ENCODE data around the gene MROH2A.
"Not testable (repeated sequence)": the region's sequence is repeated elsewhere in the genome, so short reads cannot be mapped to it uniquely, and the experiment has no call there.

Gene MROH2A, protein sequence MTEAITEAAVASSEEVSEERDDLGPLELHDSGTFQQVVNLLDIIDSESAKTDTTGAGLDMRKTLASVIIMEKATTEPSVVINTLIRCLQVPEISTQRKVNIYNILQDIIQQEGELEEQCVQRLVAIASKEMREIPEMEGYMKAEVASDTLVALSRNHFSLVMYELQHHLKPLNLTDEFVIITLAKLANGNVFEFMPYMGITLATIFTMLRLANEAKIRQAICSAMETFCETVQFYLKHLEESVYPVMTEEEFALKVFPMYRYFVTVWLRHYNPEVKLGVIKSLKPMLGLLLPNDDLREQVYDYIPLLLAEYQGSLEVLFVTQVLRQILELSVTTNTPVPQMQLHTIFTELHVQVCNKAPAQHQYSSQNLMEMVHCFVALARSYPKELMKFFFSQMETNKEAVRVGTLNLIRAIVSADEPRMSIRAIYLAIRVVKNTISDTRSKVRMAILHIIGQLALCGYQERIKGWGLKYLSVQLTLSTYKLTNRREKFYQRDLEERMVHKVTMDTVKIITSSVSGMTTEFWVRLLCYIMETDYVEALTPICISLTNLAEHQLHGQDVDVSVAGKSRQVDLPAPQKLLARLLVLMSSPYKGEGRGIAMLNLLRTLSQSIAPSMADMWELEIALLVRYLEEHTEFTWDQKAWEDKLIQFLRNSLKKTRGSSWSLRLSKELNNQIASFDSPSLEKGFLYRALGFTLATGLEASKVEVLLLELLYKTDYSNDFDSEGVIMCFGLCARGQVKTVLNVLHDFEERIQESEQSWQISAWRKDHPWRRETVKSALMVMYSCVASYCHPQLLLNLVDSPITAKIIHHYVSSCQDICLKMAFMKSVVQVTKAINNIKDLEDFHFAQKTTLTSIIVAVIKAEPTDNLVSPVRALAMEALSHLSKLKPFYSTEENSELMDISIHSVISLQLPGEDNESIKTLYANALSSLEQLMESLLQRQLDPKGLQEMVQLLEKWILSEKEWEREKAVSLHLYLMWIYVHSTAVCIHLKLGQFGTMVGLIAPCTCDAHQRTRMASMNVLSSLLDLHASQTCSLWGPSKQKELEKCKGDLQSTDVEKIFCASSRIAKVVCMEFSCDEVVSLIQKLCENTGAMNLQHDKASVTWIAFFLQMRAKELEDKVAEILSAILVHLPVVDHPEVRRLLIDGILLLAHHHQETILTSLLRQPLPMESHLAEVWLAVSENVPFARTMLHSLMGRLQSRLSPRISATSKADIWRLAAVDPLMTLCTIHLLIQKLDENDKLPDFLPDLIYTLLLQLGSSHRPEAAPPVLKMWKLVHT (N-terminal part only)

DNA sequence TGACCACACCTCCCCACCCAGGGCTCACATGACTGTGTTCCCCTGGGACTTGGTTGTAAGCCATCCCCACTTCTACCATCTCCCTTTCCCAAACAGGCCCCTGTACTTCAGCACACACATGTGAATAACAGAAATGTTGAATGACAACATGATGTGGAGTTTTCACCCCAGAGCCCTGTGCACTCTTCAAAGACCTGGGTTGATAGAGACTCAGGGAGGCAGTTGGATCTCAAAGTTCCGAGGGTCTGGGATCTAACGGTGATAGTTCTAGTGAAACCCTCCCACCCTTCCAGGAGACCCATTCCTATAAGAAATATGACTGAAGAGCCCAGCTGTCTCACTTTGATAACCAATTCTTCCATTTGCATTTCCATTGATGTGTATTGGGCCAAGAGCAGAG, at the start of gene MROH2A:
Gene MROH2A (plus strand): TSS at position 301 of the 400 bp plus-strand sequence. CDS start 1,029 bp downstream, outside the sequence.
- no peak for DNase-seq

DNA sequence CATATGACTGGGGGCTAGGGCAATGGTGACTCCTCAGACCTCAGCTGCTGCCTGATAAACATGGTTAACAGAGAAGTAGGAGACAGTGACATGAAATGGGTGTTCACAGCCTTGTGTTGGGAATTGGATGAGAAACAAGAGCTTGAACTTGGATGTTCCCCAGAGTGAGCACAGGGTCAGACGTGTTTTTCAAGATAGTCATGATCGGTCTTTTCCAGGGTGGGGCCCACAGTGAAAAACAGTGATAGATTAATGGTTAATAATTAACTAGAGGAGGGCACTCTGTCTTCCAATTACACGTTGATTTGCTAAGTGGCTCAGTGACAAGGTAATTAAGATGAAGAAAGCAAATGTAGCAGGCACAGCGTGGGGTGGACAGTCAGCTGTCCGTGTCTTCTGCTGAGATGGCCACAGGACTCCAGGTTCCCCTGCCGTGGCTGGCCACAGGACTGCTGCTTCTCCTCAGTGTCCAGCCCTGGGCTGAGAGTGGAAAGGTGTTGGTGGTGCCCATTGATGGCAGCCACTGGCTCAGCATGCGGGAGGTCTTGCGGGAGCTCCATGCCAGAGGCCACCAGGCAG, 49.3 kb upstream of the MROH2A start, which contains the start of gene UGT1A3:
Gene UGT1A3 (plus strand): TSS at position 320 of the 579 bp plus-strand sequence. CDS start 85 bp downstream, at position 405.
- DNase-seq, result no peak

DNA sequence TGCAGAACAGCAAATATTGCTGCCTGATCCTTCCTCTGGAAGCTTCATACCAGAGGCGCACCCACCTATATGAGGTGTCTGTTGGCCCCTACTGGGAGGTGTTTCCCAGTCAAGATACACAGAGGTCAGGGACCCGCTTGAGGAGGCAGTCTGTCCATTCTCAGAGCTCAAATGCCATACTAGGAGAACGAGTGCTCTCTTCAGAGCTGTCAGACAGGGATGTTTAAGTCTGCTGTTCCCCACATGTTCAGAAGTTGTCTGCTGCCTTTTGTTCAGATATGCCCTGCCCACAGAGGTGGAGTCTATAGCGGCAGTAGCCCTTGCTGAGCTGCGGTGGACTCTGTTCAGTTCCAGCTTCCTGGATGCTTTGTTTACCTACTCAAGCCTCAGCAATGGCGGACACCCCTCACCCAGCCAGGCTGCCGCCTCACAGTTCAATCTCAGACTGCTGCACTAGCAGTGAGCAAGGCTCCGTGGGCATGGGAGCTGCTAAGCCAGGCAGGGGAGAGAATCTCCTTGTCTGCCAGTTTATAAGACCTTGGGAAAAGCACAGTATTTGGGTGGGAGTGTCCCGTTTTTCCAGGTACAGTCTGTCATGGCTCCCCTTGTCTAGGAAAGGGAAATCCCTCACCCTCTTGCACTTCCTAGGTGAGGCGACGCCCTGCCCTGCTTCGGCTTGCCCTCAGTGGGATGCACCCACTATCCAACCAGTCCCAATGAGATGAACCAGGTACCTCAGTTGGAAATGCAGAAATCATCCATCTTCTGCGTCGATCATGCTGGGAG, 41.1 kb upstream of the MROH2A start:
- DNase-seq, result not testable (repeated sequence)

DNA sequence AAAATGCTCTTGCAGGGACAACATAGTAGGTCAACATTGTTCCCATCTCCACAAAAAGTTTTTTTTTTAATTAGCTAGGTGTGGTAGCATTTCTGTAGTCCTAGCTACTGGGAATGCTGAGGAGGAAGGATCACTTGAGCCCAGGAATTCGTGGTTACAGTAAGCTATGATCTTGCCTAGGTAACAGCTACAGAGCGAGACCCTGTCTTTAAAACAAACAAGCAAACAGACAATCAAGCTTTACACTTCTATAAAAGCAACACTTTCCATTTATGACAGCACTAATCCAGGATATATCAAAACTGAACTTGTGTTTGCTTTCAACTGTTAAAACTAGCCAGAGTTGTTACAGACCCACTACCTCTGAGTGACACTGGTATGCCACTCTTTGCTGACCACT, 37.3 kb upstream of the MROH2A start:
- DNase-seq, result no peak

DNA sequence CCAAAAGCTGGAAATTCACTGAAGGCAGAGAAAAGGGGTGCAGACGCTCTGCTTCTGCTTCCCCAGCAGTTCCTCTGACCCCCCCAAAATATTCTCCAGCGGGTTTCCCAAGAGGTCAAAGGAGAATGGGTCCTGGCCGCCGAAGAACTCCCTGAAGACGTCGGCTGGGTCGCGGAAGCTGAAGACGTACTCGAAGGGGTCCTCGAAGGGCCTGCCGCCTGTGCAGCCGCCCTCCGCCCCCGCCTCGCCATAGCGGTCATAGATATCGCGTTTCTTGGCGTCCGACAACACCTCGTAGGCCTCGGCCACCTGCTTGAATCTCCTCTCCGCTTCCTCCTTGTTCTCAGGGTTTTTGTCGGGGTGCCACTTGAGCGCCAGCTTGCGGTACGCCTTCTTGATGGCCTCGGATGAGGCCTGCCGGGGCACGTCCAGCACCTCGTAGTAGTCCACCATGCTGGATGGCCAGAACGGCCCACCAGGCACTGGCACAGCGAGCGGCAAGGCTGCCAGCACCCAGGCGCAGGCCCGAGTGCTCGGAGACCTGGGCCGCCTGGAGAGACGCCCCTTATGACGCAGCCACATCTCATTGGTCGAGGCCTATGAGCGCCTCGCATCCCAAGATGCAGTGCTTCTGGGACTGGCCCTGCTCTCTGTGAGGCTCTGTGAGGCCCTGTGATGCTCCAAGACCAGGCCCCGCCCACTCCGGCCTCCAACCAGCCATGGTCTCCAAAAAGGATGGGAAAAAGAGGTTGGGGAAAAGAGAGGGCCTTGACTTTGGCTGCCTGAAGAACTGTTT, 34.5 kb upstream of the MROH2A start:
- no peak for DNase-seq

DNA sequence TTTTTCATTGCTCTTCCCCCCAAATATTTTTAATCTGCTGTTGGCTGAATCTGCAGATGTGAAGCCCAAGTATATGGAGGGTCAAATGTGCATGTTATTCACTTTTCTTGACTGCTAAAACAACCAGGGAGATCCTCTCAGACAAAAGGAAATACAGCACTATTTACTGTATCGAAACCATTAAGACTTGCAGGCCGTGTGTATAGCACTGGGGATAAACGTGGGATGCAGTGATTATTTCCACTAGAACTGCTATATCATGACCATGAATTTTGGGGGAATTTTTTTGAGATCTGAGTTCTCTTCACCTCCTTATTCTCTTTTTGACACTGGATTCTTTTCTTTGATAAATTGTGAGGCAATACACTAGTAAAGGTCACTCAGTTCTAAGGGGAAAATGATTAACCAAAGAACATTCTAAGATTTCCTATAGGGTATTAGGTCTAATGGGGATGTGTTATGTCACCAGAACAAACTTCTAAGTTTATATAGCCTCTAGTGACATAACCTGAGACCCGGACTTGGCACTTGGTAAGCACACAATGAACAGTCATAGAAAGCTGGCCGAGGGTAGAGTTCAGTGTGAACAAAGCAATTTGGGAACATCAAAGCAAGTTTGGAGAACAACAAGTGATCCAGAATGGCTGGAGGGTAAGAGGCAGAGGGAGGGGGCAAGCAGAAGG, 32.9 kb upstream of the MROH2A start:
- DNase-seq, result no peak

DNA sequence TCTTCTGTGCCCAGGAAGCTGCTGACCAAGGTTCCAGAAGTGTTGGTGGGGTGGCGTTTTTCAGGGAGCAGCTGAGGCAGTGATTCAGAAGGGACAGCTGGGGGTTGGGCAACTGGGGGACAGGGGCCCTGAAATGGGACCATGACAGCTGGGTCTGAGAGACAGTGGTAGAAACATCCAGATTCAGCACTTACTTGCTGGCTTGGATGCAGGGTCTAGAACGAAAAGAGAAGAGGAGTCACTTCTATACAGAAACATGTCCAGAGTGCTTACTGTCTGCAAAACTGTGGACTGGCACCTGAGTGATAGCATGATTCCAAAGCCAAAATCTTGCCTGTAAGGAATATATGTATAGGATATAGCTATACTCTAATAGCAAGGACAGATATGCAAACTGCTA, 32.3 kb upstream of the MROH2A start:
- not testable (repeated sequence) for DNase-seq

DNA sequence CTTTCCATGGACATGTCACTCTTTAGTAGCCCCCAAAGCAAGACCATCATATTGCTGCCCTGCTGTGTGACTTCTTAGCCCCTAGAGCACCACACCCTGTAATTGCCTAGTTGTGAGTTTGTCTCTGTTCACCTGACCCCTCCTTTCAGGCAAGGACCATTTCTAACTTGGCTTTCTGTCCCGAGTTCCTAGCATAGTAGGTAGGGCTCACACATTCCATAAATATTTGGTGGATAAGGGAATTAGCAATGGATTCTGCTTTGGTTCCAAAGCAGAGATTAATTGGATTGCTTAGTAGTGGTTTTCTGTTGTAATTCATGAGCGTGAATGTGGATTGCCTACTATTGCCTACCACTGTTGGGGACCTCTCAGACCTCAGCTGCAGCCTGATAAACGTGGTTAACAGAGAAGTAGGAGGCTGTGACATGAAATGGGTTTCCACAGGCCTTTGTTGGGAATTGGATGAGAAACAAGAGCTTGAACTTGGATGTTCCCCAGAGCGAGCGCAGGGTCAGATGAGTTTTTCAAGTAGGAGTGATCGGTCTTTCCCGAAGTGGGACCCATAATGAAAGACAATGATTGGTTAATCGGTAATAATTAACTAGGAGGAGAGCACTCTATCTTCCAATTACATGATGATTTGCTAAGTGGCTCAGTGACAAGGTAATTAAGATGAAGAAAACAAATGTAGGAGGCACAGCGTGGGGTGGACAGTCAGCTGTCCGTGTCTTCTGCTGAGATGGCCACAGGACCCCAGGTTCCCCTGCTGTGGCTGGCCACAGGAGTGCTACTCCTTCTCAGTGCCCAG, 31.5 kb upstream of the MROH2A start:
- DNase-seq, result no peak

DNA sequence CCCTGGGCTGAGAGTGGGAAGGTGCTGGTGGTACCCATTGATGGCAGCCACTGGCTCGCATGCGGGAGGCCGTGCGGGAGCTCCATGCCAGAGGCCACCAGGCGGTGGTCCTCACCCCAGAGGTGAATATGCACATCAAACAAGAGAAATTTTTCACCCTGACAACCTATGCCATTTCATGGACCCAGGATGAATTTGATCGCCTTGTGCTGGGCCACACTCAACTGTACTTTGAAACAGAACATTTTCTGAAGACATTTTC, 30.9 kb upstream of the MROH2A start:
- no peak for DNase-seq

DNA sequence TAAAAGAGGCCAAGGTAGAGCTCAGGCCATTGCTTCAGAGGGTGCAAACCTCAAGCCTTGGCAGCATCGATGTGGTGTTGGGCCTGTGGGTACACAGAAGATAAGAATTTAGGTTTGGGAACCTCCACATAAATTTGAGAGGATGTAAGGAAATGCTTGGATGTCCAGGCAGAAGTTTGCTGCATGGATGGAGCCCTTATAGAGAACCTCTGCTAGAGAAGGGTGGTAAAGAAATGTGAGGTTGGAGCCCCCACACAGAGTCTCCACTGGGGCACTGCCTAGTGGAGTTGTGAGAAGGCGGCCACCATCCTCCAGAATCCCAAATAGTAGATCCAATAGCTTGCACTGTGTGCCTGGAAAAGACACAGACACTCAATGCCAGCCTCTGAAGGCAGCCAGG, 27.4 kb upstream of the MROH2A start:
- not testable (repeated sequence) for DNase-seq

DNA sequence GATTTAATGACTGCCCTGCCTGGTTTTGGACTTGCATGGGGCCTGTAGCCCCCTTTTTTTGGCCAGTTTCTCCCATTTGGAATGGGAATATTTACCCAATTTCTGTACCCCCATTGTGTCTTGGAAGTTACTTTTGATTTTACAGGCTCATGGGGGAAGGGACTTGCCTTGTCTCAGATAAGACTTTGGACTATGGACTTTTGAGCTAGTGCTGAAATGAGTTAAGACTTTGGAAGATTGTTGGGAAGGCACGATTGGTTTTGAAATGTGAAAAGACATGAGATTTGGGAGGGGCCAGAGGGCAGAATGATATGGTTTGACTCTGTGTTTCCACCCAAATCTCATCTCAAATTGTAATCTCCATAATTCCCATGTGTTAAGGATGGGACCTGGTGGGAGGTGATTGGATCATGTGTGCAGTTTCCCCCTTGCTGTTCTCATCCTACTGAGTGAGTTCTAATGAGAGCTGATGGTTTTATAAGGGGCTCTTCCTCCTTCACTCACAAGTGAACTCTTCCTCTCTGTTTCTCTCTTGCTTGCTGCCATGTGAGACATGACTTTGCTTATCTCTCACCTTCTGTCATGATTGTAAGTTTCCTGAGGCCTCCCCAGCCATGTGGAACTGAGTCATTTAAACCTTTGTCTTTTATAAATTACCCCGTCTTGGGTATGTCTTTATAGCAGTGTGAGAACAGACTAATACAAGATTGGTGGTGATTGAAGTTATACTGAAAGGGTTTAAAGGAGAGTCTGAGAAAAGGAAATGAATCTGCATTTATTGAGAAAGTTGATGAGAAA, 26.7 kb upstream of the MROH2A start:
- not testable (repeated sequence) for DNase-seq

DNA sequence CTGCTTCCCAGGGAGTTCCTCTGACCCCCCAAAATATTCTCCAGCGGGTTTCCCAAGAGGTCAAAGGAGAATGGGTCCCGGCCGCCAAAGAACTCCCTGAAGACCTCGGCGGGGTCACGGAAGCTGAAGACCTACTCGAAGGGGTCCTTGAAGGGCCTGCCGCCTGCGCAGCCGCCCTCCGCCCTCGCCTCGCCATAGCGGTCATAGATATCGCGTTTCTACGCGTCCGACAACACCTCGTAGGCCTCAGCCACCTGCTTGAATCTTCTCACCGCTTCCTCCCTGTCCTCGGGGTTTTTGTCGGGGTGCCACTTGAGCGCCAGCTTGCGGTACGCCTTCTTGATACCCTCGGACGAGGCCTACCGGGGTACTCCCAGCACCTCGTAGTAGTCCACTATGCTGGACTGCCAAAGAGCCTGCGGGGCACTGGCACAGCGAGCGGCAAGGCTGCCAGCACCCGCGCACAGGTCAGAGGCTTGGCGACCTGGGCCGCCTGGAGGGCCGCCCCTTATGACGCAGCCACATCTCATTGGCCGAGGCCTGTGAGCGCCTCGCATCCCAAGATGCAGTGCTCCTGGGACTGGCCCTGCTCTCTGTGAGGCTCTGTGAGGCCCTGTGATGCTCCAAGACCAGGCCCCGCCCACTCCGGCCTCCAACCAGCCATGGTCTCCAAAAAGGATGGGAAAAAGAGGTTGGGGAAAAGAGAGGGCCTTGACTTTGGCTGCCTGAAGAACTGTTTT, 23.1 kb upstream of the MROH2A start:
- no peak for DNase-seq

DNA sequence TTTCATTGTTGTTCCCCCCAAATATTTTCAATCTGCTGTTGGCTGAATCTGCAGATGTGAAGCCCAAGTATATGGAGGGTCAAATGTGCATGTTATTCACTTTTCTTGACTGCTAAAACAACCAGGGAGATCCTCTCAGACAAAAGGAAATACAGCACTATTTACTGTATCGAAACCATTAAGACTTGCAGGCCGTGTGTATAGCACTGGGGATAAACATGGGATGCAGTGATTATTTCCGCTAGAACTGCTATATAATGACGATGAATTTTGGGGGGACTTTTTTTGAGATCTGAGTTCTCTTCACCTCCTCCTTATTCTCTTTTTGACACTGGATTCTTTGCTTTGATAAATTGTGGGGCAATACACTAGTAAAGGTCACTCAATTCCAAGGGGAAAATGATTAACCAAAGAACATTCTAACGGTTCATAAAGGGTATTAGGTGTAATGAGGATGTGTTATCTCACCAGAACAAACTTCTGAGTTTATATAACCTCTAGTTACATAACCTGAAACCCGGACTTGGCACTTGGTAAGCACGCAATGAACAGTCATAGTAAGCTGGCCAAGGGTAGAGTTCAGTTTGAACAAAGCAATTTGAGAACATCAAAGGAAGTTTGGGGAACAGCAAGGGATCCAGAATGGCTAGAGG, 21.6 kb upstream of the MROH2A start:
- DNase-seq, result no peak

DNA sequence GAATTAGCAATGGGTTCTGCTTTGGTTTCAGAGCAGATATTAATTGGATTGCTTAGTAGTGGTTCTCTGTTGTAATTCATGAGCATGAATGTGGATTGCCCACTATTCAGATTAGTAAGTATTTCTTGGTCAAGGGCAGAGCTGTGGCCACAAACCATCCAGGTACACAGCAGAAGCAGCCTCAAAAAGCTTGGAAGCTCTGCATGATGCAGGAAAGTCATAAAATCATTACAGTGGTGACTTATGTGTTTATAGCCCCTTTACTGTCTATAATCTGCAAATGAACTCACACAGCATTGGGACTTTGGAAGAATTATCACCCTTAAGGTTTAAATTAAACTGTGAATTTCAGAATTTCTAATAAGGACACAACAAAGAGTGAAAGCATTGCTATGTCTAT, 20.0 kb upstream of the MROH2A start:
- no peak for DNase-seq

DNA sequence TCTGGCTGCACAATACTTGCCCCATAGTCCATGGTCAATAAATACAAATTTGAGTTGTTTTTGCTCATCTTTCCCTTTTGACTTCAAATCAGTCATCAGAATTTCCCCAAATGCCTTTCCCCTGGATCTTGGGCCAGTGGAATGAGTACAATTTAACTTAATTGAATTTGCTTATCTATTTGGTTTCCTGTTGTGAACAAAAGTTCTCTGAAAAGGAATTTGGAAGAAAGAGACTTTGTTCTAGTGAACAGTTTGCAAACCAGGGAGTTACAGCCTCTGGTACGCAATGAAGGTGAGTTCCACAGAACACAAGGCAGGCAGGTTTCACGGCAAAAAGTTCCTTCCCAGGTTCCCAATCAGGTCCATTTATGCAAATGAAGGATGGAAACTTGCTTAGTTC, 19.3 kb upstream of the MROH2A start:
- no peak for DNase-seq

DNA sequence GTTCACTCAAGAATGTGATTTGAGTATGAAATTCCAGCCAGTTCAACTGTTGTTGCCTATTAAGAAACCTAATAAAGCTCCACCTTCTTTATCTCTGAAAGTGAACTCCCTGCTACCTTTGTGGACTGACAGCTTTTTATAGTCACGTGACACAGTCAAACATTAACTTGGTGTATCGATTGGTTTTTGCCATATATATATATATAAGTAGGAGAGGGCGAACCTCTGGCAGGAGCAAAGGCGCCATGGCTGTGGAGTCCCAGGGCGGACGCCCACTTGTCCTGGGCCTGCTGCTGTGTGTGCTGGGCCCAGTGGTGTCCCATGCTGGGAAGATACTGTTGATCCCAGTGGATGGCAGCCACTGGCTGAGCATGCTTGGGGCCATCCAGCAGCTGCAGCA, 18.1 kb upstream of the MROH2A start, which contains the start of gene UGT1A1:
Gene UGT1A1 (plus strand): TSS at position 228 of the 400 bp plus-strand sequence. CDS start 18 bp downstream, at position 246.
- no peak for DNase-seq

DNA sequence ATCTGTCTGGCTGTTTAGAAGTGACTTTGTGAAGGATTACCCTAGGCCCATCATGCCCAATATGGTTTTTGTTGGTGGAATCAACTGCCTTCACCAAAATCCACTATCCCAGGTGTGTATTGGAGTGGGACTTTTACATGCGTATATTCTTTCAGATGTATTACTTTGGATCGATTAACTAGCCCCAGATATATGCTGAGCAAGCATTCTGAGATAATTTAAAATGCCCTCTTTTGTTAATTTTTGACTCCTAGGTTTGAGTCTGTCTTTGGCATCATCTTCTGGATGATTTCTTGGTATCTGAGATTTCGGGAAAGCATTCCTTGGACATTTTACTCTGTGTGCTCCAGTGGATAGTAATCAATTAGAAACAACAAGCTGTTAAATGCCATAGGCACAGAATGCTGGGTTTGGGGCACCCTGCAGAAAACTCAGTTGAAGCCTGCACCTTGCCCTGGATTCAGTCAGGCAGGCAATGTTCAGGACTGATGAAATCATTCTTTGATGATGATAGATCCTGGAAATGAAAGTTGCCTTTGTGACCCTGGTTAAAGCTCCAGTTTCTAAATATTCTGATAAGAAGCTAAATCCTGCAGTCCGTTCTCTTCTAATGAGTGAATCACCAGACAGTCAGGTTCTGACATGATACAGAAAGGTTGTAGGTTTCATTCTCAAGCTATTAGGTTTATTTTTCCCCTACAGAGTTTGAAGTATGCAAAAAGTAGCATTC, 16.9 kb upstream of the MROH2A start:
- DNase-seq, result no peak

All from NCI-H446 (cell line).